ENCODE data around the gene ZDHHC22.

The ZDHHC22 gene

DNA sequence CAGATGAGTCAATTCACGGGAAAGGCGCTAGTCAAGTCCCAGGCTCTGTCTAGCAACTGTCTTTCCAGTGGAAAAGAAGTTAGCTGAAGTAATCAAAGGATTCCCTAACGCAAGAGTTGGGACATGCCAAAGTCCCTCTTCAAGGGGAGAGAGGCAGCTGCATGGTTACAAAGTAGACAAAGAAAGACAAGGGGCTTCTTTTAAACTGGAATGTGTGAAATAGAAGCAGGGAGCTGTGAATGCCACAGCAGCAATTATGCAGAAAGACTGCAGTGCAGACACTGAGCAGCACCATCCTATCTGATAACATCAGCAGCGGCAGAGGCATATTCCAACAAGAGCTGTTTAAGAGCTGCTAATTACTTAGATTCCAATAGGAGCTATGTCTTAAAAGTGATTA lies 56.1 kb downstream of the ZDHHC22 start:
- POLR2A ChIA-PET, result interaction anchor here (1.0 kb wide), 1 partner anchor 13 kb away, joined by 3 read pairs; the partner anchor contains the start of gene CIPC
- Histone ChIP-seq H3K27ac (ENCODE audit: extremely low read depth, low read depth, low read length) (no peak overlapping the region), H3K9me3 (ENCODE audit: control insufficient read depth, insufficient read depth, low read depth, low read length) (no peaks in the 10 kb centered on the region), H3K4me3 (ENCODE audit: low read depth, low read length) (no peak overlapping the region), H3K36me3 (ENCODE audit: control insufficient read depth in 2 of 2, insufficient read depth in 1 of 2, low read length in 2 of 2) (no peaks in the 10 kb centered on the region), H3K4me1 (ENCODE audit: control insufficient read depth, insufficient read depth, low read length) (no peaks in the 10 kb centered on the region; the same call in 1 of the 2 replicates)
- CTCF ChIA-PET, result interaction anchor here (0.6 to 3.0 kb wide), 12 partner anchors 9 to 218 kb away, joined by 3 to 30 read pairs (median 4); no protein-coding TSS in a partner anchor
- TF ChIP-seq ZNF777 (tag by site-specific recombination; IDR thresholded peaks at IDR 0.05; ENCODE audit: borderline replicate concordance), result no peak
- no peak for TF ChIP-seq ZNF174 (tag by site-specific recombination; IDR thresholded peaks at IDR 0.05)
- no peak for TF ChIP-seq ZSCAN30 (tag by site-specific recombination; IDR thresholded peaks at IDR 0.05)
- TF ChIP-seq, protein P1, sequence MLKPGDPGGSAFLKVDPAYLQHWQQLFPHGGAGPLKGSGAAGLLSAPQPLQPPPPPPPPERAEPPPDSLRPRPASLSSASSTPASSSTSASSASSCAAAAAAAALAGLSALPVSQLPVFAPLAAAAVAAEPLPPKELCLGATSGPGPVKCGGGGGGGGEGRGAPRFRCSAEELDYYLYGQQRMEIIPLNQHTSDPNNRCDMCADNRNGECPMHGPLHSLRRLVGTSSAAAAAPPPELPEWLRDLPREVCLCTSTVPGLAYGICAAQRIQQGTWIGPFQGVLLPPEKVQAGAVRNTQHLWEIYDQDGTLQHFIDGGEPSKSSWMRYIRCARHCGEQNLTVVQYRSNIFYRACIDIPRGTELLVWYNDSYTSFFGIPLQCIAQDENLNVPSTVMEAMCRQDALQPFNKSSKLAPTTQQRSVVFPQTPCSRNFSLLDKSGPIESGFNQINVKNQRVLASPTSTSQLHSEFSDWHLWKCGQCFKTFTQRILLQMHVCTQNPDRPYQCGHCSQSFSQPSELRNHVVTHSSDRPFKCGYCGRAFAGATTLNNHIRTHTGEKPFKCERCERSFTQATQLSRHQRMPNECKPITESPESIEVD (tag by site-specific recombination; IDR thresholded peaks at IDR 0.05), result no peak
- no peak for TF ChIP-seq ZNF311 (tag by site-specific recombination; IDR thresholded peaks at IDR 0.05; ENCODE audit: borderline replicate concordance)
- no peak for TF ChIP-seq ZIC2 (tag by site-specific recombination; IDR thresholded peaks at IDR 0.05)
- no peak for TF ChIP-seq ZBTB17 (tag by site-specific recombination; IDR thresholded peaks at IDR 0.05)
- TF ChIP-seq, protein P2, sequence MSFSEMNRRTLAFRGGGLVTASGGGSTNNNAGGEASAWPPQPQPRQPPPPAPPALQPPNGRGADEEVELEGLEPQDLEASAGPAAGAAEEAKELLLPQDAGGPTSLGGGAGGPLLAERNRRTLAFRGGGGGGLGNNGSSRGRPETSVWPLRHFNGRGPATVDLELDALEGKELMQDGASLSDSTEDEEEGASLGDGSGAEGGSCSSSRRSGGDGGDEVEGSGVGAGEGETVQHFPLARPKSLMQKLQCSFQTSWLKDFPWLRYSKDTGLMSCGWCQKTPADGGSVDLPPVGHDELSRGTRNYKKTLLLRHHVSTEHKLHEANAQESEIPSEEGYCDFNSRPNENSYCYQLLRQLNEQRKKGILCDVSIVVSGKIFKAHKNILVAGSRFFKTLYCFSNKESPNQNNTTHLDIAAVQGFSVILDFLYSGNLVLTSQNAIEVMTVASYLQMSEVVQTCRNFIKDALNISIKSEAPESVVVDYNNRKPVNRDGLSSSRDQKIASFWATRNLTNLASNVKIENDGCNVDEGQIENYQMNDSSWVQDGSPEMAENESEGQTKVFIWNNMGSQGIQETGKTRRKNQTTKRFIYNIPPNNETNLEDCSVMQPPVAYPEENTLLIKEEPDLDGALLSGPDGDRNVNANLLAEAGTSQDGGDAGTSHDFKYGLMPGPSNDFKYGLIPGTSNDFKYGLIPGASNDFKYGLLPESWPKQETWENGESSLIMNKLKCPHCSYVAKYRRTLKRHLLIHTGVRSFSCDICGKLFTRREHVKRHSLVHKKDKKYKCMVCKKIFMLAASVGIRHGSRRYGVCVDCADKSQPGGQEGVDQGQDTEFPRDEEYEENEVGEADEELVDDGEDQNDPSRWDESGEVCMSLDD (tag by site-specific recombination; IDR thresholded peaks at IDR 0.05), result no peak

DNA sequence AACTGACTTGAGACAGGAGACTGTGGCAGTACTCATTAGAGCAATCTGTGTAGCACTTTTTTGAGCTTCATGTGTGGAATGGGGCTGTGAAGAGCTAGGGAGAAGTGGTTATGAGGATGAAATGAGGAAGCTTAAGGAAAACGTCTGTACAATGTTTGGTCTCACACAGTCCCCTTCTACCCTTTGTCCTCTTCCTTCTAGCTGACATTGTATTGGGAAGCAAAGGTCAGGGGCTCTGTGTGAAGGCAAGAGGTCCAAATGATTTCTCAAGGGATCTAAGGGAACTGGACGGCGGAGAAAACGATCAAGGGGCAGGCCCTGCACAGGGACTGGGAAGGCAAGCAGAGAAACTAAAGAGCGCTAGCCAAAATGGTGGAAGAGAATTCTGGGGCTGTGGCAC lies 56.6 kb downstream of the ZDHHC22 start:
- CTCF ChIA-PET, result interaction anchor here (0.6 to 3.0 kb wide), 13 partner anchors 8 to 218 kb away, joined by 3 to 30 read pairs (median 4); no protein-coding TSS in a partner anchor
- Histone ChIP-seq H3K9me3 (ENCODE audit: control insufficient read depth, insufficient read depth, low read depth, low read length) (no peaks in the 10 kb centered on the region), H3K4me1 (ENCODE audit: control insufficient read depth, insufficient read depth, low read length) (no peaks in the 10 kb centered on the region; the same call in 1 of the 2 replicates), H3K36me3 (ENCODE audit: control insufficient read depth in 2 of 2, insufficient read depth in 1 of 2, low read length in 2 of 2) (no peaks in the 10 kb centered on the region), H3K4me3 (ENCODE audit: low read depth, low read length) (no peak overlapping the region), H3K27ac (ENCODE audit: extremely low read depth, low read depth, low read length) (no peak overlapping the region)
- POLR2A ChIA-PET, result no interaction called here
- TF ChIP-seq YY2 (tag by site-specific recombination; IDR thresholded peaks at IDR 0.05) (no peak), ZFHX2 (tag by site-specific recombination; conservative IDR thresholded peaks at IDR 0.05) (no peak), ZNF2 (tag by site-specific recombination; IDR thresholded peaks at IDR 0.05) (no peak), BCL11A (tag by site-specific recombination; IDR thresholded peaks at IDR 0.05; ENCODE audit: low read depth) (no peak), ZNF335 (tag by site-specific recombination; conservative IDR thresholded peaks at IDR 0.05) (no peak), ZNF558 (tag by site-specific recombination; IDR thresholded peaks at IDR 0.05) (no peak), ZNF654 (tag by site-specific recombination; IDR thresholded peaks at IDR 0.05; ENCODE audit: low read depth) (no peak), ZNF544 (tag by site-specific recombination; IDR thresholded peaks at IDR 0.05) (no peak), ZNF423 (tag by site-specific recombination; IDR thresholded peaks at IDR 0.05) (no peak), ZNF626 (tag by site-specific recombination; IDR thresholded peaks at IDR 0.05) (no peak), ZNF37A (tag by site-specific recombination; IDR thresholded peaks at IDR 0.05) (no peak), WT1 (tag by site-specific recombination; IDR thresholded peaks at IDR 0.05) (no peak), ZIC2 (tag by site-specific recombination; IDR thresholded peaks at IDR 0.05) (no peak)
- TF ChIP-seq, protein P3, sequence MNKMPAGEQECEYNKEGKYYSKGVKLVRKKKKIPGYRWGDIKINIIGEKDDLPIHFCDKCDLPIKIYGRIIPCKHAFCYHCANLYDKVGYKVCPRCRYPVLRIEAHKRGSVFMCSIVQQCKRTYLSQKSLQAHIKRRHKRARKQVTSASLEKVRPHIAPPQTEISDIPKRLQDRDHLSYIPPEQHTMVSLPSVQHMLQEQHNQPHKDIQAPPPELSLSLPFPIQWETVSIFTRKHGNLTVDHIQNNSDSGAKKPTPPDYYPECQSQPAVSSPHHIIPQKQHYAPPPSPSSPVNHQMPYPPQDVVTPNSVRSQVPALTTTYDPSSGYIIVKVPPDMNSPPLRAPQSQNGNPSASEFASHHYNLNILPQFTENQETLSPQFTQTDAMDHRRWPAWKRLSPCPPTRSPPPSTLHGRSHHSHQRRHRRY (tag by site-specific recombination; IDR thresholded peaks at IDR 0.05), result no peak
- TF ChIP-seq, protein P4, sequence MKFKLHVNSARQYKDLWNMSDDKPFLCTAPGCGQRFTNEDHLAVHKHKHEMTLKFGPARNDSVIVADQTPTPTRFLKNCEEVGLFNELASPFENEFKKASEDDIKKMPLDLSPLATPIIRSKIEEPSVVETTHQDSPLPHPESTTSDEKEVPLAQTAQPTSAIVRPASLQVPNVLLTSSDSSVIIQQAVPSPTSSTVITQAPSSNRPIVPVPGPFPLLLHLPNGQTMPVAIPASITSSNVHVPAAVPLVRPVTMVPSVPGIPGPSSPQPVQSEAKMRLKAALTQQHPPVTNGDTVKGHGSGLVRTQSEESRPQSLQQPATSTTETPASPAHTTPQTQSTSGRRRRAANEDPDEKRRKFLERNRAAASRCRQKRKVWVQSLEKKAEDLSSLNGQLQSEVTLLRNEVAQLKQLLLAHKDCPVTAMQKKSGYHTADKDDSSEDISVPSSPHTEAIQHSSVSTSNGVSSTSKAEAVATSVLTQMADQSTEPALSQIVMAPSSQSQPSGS (tag by site-specific recombination; IDR thresholded peaks at IDR 0.05; ENCODE audit: low read depth), result no peak
- TF ChIP-seq, protein P5, sequence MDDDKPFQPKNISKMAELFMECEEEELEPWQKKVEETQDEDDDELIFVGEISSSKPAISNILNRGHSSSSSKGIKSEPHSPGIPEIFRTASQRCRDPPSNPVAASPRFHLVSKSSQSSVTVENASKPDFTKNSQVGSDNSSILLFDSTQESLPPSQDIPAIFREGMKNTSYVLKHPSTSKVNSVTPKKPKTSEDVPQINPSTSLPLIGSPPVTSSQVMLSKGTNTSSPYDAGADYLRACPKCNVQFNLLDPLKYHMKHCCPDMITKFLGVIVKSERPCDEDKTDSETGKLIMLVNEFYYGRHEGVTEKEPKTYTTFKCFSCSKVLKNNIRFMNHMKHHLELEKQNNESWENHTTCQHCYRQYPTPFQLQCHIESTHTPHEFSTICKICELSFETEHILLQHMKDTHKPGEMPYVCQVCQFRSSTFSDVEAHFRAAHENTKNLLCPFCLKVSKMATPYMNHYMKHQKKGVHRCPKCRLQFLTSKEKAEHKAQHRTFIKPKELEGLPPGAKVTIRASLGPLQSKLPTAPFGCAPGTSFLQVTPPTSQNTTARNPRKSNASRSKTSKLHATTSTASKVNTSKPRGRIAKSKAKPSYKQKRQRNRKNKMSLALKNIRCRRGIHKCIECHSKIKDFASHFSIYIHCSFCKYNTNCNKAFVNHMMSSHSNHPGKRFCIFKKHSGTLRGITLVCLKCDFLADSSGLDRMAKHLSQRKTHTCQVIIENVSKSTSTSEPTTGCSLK (tag by site-specific recombination; IDR thresholded peaks at IDR 0.05), result no peak
- TF ChIP-seq, protein P6, sequence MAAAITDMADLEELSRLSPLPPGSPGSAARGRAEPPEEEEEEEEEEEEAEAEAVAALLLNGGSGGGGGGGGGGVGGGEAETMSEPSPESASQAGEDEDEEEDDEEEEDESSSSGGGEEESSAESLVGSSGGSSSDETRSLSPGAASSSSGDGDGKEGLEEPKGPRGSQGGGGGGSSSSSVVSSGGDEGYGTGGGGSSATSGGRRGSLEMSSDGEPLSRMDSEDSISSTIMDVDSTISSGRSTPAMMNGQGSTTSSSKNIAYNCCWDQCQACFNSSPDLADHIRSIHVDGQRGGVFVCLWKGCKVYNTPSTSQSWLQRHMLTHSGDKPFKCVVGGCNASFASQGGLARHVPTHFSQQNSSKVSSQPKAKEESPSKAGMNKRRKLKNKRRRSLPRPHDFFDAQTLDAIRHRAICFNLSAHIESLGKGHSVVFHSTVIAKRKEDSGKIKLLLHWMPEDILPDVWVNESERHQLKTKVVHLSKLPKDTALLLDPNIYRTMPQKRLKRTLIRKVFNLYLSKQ (tag by site-specific recombination; IDR thresholded peaks at IDR 0.05; ENCODE audit: borderline replicate concordance), result no peak
